DND-41 (cell line): ENCODE measurements around the gene SNAP29.

Source experiments
- CTCF ChIP-seq: IDR thresholded peaks from 2 replicates; pipeline ENCODE4 v1.5.1; 2012; ENCODE audit warnings: borderline replicate concordance, low read length, moderate library complexity, mild to moderate bottlenecking; ENCODE audit not compliant: poor library complexity, severe bottlenecking; ENCODE audit errors: extremely low read depth
- EZH2 ChIP-seq: IDR thresholded peaks from 3 replicates; pipeline ENCODE4 v1.6.1; 2012; ENCODE audit warnings: borderline replicate concordance, low read depth, mild to moderate bottlenecking, moderate library complexity, low read length, inconsistent platforms; ENCODE audit not compliant: severe bottlenecking

DNA sequence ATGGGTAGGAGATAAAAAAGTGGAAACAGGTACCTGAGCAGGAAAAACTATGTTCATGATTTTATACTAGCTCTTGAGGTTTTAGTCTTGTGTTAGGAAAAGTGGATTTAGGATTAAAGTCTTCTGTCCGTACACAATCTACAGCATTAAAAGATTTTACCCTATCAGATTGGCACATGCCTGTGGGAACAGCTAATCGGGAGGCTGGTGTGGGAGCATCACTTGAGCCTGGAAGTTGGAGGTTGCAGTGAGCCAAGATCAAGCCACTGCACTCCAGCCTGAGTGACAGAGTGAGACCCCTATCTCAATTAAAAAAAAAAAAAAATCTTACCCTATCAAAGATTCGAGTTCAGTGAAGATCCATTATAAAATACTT lies 46.2 kb downstream of the SNAP29 start:
- TF ChIP-seq EZH2, result no peak
- no peak for TF ChIP-seq CTCF
